Jurkat, Clone E6-1 (cell line): Measurements from ENCODE around the gene BRD3.

Experiments
- DNase-seq: peaks from one replicate; pipeline ENCODE4 v3.0.0-alpha.2; 2011; ENCODE audit warnings: low read depth, low spot score
- H3K4me3 ChIP-seq: 2 replicates; pipeline ENCODE4 v1.5.1; 2011; ENCODE audit warnings: mild to moderate bottlenecking, low read length, control low read depth, moderate library complexity

BRD3 gene

GRCh38 chr9:134043531-134043988, 24.3 kb downstream of the BRD3 start:
- no peak overlapping the region for H3K4me3 ChIP-seq
- no peak for DNase-seq

- no peak overlapping the region for H3K4me3 ChIP-seq
Measured at GRCh38 chr9:134041649-134041962, 26.2 kb downstream of the BRD3 start.

GRCh38 chr9:134040781-134041648, 26.8 kb downstream of the BRD3 start:
- DNase-seq: no peak
- no peak overlapping the region for H3K4me3 ChIP-seq

More at GRCh38 chr9:134041649-134041962, 26.2 kb downstream of the BRD3 start:
- no peak for DNase-seq

DNA sequence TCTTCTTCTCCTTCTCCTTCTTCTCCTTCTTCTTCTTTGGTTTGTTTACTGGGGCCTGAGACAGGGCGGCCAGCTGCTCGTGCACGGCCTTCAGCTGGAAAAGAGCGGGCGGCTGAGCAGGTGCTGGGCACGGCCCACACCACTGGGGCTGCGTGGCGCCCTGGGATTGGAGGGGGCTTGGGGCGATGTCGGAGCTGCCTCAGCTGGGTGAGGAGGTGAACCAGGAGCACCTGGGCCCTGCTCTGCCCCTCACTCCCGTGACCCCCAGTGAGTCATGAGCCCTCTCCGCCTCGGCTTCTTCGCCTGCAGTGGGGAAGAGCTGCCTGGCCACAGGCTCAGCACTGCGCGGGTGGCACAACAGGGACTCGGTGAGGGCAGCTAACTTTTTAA, 27.7 kb downstream of the BRD3 start:
- H3K4me3 ChIP-seq: no peak overlapping the region

GRCh38 chr9:134039386-134040175, 28.2 kb downstream of the BRD3 start:
- no peak for DNase-seq
- H3K4me3 ChIP-seq: no peak overlapping the region

More for the DNA sequence above, 27.7 kb downstream of the BRD3 start:
- no peak for DNase-seq

DNA sequence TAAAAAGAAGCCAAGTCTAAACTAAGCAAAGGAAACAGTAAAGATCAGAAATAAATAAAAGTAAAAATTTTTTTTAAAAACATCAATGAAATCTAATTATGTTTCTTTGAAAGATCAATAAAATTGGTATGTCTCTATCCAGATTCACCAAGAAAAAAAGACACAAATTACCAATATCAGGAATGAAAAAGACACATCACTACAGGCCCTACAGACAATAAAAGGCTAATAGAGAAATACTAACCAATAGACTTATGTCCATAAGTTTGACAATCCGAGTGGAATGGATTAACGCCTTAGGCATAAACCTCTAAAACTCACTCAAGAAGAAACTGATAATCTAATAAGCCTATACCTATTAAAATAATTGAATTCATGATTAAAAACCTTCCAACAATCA, 30.2 kb downstream of the BRD3 start:
- H3K4me3 ChIP-seq: no peak overlapping the region
- DNase-seq: no peak

GRCh38 chr9:134036130-134036529, 31.7 kb downstream of the BRD3 start:
- no peak overlapping the region for H3K4me3 ChIP-seq

GRCh38 chr9:134035041-134036039, 32.5 kb downstream of the BRD3 start:
- H3K4me3 ChIP-seq: no peak overlapping the region
- DNase-seq: no peak

More at GRCh38 chr9:134036130-134036529, 31.7 kb downstream of the BRD3 start:
- DNase-seq: no peak

- no peak for DNase-seq
- H3K4me3 ChIP-seq: no peak overlapping the region
Measured at GRCh38 chr9:134034215-134035040, 33.4 kb downstream of the BRD3 start.

DNA sequence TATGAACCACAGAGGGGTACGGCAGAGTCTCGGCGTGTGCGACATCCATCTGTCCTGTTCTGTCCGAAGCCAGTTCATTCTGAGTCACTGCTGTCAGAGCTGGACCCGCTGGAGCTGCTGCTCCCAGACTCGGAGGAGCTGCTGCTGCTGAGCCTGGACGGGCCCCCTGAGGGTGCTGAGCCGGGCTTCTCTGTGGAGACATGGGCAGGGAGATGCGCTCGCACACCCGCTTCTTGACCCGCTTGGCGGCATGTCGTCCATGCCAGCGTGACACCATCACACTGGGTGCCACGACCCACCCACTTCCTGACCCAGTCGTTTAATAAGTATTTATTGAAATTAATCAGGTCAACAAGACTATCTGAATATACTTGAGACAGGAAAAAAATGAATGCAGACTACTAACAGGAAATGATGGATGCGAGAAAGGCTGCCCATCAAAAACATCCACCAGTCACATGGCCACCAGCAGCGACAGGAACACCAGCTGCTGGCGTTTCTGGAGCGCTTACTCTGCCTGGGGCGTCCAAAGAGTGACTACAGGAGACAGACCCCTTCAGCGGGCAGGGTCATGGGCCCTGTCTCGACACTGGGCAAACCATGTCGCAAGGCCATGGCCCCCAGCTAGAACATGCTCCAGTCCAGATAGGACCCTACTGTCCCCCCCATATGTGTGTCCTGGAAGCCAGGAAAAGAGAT, 34.2 kb downstream of the BRD3 start:
- DNase-seq: no peak
- H3K4me3 ChIP-seq: no peak overlapping the region

DNA sequence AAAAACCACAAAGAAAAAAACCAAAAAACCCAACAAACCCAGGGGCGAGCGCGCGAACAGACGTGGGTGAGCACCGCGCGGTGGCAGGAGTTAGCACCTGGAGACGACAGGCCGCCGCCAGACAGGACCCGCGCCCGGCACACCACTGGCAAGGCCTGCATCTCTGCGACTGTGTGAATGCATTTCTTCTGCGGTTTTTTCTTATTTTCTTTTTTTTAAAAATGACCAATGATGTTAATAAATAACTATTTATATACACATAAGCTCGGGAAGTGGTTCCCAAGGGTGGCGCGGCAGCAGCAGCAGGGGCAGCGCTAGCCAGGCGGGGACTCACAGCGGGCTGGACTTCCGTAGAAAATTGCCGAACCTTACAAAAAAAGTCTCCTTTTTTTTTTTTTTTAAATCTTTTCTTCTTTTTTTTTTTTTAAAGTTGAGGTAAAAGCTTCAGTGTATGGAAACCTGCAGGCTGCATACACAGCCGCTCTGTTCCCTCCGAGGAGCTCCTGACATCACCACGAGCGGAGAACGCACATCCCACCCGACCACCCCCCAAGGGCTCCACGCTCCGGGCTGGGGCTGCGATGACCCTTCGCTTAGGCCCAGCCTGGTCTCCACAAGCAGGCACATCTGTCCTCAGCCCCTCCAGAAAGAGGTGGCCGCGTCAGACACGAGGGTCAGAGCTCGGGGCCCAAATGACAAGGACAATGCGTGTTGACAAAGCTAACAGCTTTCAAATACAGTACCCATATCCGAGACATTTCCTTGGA, 35.2 kb downstream of the BRD3 start:
- no peak for DNase-seq
- no peak overlapping the region for H3K4me3 ChIP-seq

- DNase-seq: no peak
- no peak overlapping the region for H3K4me3 ChIP-seq
Measured at GRCh38 chr9:134031783-134032182, 36.0 kb downstream of the BRD3 start.

GRCh38 chr9:134030821-134031470, 36.9 kb downstream of the BRD3 start:
- DNase-seq: no peak
- no peak overlapping the region for H3K4me3 ChIP-seq

DNA sequence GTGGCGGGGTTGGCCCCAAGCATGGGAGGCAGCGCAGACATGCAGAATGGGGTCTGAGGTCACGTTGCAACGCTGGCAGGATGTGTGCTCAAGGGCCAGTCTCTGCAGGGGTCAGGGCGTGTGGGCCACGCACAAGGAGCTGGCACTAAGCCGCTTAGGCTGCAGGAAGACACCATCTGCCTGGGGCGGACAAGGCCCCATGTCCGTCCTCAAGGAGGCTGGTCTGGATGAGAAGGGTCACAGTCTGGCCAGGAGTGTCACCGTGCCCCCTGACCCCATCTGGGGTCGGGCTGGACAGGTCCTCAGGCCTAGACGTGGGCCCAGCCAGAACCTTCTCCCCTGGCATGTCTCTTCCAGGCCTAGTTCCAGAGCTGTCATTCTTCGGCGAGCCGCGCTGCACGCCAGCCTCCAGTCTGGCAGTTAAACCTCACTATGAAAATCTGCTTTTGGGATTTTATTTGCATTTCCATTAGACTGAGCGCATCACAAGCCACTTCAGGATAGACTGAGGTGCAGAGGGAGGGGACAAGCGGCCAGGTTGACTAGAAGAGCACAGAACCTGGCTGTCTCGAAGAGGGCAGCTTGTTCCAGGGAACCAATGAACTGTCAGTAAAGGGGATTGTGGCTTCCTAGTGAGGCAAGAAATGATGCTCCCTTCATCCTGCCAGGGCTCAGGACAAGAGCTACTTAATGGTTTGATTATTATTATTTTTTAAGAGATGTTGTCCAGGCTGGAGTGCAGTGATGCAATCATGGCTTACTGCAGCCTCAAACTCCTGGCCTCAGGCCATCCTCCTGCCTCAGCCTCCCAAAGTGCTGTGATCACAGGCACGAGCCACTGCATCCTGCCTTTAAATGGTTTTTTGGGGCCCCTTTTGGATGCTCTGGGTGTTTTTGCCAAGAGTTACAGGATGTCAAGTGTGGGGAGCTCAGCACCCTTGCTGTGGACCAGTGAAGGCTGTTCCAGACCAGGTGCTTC, 38.3 kb downstream of the BRD3 start:
- no peak for DNase-seq
- H3K4me3 ChIP-seq: no peak overlapping the region

- no peak overlapping the region for H3K4me3 ChIP-seq
- DNase-seq: no peak
Measured at GRCh38 chr9:134028575-134029247, 39.1 kb downstream of the BRD3 start.
